ENCODE results near the gene MYLK2. TPM values are rescaled to one million over a fixed set of nuclear protein-coding genes. Genes with fewer than 3 reads are reported as not detected.
A peak's percentile ranks its signal among the peaks of the same experiment; 100 is the strongest.

MYLK2 gene
- total and polyA plus RNA-seq, 10 of the 15 experiments (the other 5 are each of a cell fraction or from before 2014, with no cell fraction given): 0.04 to 0.67 (median 0.18) TPM; not detected in 1

DNA sequence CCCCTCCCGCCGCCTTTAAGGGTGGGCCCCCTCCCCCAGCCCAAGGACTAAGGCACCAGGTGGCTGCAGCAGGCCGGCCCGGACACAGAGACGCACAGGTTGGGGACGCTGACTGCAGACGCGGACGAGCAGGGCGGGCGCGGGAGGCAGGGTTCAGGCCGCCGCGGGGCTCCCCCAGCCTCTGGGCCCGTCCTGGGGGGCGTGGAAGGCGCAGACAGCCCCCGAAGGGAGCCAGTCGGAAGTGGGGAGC is 41.9 kb downstream of the MYLK2 start:
- intact Hi-C loops (cut with micrococcal nuclease; ENCODE audit: unreplicated experiment): no loop called here

DNA sequence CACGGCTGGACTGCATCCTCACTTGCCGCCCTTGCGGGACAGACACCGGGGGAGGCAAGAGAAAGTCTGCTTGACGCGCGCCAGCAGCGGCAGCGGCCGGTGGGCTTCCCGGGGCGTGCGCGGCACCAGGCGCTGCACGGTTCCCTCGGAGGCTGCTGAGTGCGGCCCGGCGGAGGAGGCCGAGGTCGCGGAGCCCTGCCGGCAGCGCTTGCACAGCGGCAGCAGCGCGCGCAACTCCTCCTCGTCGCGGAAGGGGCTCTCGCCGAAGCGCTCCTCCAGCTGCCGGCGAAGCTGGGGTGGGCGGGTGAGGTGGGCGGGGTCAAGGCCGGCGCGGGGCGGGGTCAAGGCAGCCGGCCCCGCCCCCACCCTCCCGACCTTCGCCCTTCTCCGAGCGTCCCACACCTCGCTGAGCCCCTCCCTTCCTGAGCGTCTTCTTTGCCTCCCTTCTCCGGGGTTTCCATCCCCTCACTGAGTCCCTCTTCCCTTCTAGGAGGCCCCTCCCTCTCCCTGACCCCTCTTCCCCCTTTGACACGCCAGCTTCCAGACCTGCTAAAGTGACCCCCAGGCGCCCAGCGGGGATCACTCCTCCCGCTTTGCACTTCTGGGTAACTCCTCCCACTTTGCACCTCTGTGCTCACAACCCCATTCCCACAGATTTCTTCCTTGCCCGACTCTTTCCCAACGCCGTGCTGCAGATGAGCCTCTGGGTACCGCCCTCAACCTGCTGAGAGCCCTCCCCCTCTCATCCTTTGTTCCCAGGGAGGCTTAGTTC is 42.4 kb downstream of the MYLK2 start:
- H2AFZ ChIP-seq (ENCODE audit: control insufficient read depth, low read depth, low read length): peak overlapping the region; percentile 77
- no peaks in the 10 kb centered on the region for H3K9me3 ChIP-seq (replicated peaks; ENCODE audit: control insufficient read depth, insufficient read depth, low read length)
- H4K20me1 ChIP-seq (ENCODE audit: control insufficient read depth, insufficient read depth): no peaks in the 10 kb centered on the region
- WGBS (ENCODE audit: insufficient coverage, insufficient replicate concordance, low lambda C conversion rate, missing lambda C conversion rate): 19% methylated on average over 22 of the region's 60 CpGs
- H3K4me1 ChIP-seq (ENCODE audit: control insufficient read depth, insufficient read depth, low read length): peaks cover 10% of the 10 kb centered on the region
- ChIA-PET POLR2A (interaction anchor here (0.6 to 1.3 kb wide), 3 partner anchors 10 to 34 kb away, joined by 3 to 4 read pairs (median 4); no protein-coding TSS in a partner anchor), CTCF (interaction anchor here (1.0 to 13.1 kb wide), 5 partner anchors 9 to 173 kb away, joined by 3 to 307 read pairs (median 7); partner anchors contain the start of gene PDRG1), SMC1A (ENCODE audit: uncharacterized antibody, unreplicated experiment) (interaction anchor here (2.6 kb wide), 1 partner anchor 9 kb away, joined by 10 read pairs; no protein-coding TSS in a partner anchor), RAD21 (ENCODE audit: unreplicated experiment) (interaction anchor here (1.2 to 2.4 kb wide), 3 partner anchors 8 to 90 kb away, joined by 3 to 14 read pairs (median 3); partner anchors contain the start of gene PDRG1)
- no peak for DNase-seq (ENCODE audit: low read depth, low spot score)
- no peaks in the 10 kb centered on the region for H3K79me2 ChIP-seq (ENCODE audit: control insufficient read depth, insufficient read depth, low read length)
- peak overlapping the region; percentile 53 for H3K4me3 ChIP-seq
- H3K27ac ChIP-seq (ENCODE audit: control insufficient read depth, insufficient read depth): no peak overlapping the region
- peak; percentile 93 for ATAC-seq
- H3K9ac ChIP-seq (ENCODE audit: control insufficient read depth, insufficient read depth, low read length): no peak overlapping the region
- no TSS peak for BruUV-seq (replicated peaks)
- in situ Hi-C loops (cut with MboI) (no loop called here), intact Hi-C loops (cut with micrococcal nuclease; ENCODE audit: unreplicated experiment) (no loop called here)
- peak overlapping the region; percentile 81 for H3K4me2 ChIP-seq (ENCODE audit: control insufficient read depth, insufficient read depth)
- no peak for FAIRE-seq
- H3K27me3 ChIP-seq (replicated peaks in 1 of 2; ENCODE audit: control insufficient read depth in 2 of 2, insufficient read depth in 2 of 2, low read length in 1 of 2): peaks cover 0 to 9% of the 10 kb centered on the region in 2 experiments; a peak in 1 of 4 replicates
- H3K36me3 ChIP-seq (ENCODE audit: control insufficient read depth in 2 of 2, insufficient read depth in 2 of 2, low read length in 1 of 2): no peaks in the 10 kb centered on the region
- TF ChIP-seq HDGF (IDR thresholded peaks at IDR 0.05): peak; percentile 59; the same call in 1 of the 2 replicates
- peak; percentile 63 for TF ChIP-seq IKZF1 (conservative IDR thresholded peaks at IDR 0.05)
- peak; percentile 62; the same call in 1 of the 2 replicates for TF ChIP-seq POLR2A (IDR thresholded peaks at IDR 0.05; ENCODE audit: low read depth, low read length)
- TF ChIP-seq SPI1 (IDR thresholded peaks at IDR 0.05; ENCODE audit: borderline replicate concordance, insufficient read depth, low read depth, low read length): no peak
- TF ChIP-seq DPF2 (IDR thresholded peaks at IDR 0.05): peak; percentile 62
- no peak for TF ChIP-seq IKZF2 (IDR thresholded peaks at IDR 0.05)
- no peak for TF ChIP-seq RBBP5 (conservative IDR thresholded peaks at IDR 0.05)
- TF ChIP-seq, protein P1, sequence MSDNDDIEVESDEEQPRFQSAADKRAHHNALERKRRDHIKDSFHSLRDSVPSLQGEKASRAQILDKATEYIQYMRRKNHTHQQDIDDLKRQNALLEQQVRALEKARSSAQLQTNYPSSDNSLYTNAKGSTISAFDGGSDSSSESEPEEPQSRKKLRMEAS (IDR thresholded peaks at IDR 0.05; ENCODE audit: low read depth, low read length): no peak
- TF ChIP-seq BHLHE40 (IDR thresholded peaks at IDR 0.05; ENCODE audit: borderline replicate concordance in 1 of 2, low read depth in 2 of 2, low read length in 1 of 2): peak in 1 of 2 experiments; percentile 64; a peak in 2 of 4 replicates
- peak; percentile 33; the same call in 1 of the 2 replicates for TF ChIP-seq SMARCA5 (IDR thresholded peaks at IDR 0.05)
- TF ChIP-seq, protein P2, sequence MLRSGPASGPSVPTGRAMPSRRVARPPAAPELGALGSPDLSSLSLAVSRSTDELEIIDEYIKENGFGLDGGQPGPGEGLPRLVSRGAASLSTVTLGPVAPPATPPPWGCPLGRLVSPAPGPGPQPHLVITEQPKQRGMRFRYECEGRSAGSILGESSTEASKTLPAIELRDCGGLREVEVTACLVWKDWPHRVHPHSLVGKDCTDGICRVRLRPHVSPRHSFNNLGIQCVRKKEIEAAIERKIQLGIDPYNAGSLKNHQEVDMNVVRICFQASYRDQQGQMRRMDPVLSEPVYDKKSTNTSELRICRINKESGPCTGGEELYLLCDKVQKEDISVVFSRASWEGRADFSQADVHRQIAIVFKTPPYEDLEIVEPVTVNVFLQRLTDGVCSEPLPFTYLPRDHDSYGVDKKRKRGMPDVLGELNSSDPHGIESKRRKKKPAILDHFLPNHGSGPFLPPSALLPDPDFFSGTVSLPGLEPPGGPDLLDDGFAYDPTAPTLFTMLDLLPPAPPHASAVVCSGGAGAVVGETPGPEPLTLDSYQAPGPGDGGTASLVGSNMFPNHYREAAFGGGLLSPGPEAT (IDR thresholded peaks at IDR 0.05; ENCODE audit: low read depth): no peak

More for the DNA sequence above, 41.9 kb downstream of the MYLK2 start:
- Histone ChIP-seq H3K27ac (ENCODE audit: control insufficient read depth, insufficient read depth) (no peak overlapping the region), H3K79me2 (ENCODE audit: control insufficient read depth, insufficient read depth, low read length) (no peaks in the 10 kb centered on the region), H3K4me1 (ENCODE audit: control insufficient read depth, insufficient read depth, low read length) (peaks cover 10% of the 10 kb centered on the region), H3K36me3 (ENCODE audit: control insufficient read depth in 2 of 2, insufficient read depth in 2 of 2, low read length in 1 of 2) (no peaks in the 10 kb centered on the region), H3K4me2 (ENCODE audit: control insufficient read depth, insufficient read depth) (peak overlapping the region; percentile 81), H3K9ac (ENCODE audit: control insufficient read depth, insufficient read depth, low read length) (no peak overlapping the region), H3K4me3 (peak overlapping the region; percentile 53), H3K27me3 (replicated peaks in 1 of 2; ENCODE audit: control insufficient read depth in 2 of 2, insufficient read depth in 2 of 2, low read length in 1 of 2) (peaks cover 0 to 9% of the 10 kb centered on the region in 2 experiments; a peak in 1 of 4 replicates), H4K20me1 (ENCODE audit: control insufficient read depth, insufficient read depth) (no peaks in the 10 kb centered on the region), H2AFZ (ENCODE audit: control insufficient read depth, low read depth, low read length) (peak overlapping the region; percentile 77), H3K9me3 (replicated peaks; ENCODE audit: control insufficient read depth, insufficient read depth, low read length) (no peaks in the 10 kb centered on the region)
- WGBS (ENCODE audit: insufficient coverage, insufficient replicate concordance, low lambda C conversion rate, missing lambda C conversion rate): 5% methylated on average over 15 of the region's 20 CpGs
- CTCF ChIA-PET: interaction anchor here (1.7 to 13.1 kb wide), 2 partner anchors 91 to 174 kb away, joined by 5 to 307 read pairs; partner anchors contain the start of gene PDRG1
- no peak for DNase-seq (ENCODE audit: low read depth, low spot score)
- RAD21 ChIA-PET (ENCODE audit: unreplicated experiment): interaction anchor here (1.0 to 2.4 kb wide), 5 partner anchors 8 to 91 kb away, joined by 3 to 14 read pairs (median 5); partner anchors contain the start of gene PDRG1
- no peak for FAIRE-seq
- peak; percentile 58 for ATAC-seq
- SMC1A ChIA-PET (ENCODE audit: uncharacterized antibody, unreplicated experiment): interaction anchor here (1.0 to 3.0 kb wide), 2 partner anchors 86 to 91 kb away, joined by 4 to 27 read pairs; partner anchors contain the start of gene PDRG1
- POLR2A ChIA-PET: interaction anchor here (0.6 kb wide), 1 partner anchor 363 kb away, joined by 3 read pairs; no protein-coding TSS in a partner anchor
- BruUV-seq (replicated peaks): no TSS peak
- in situ Hi-C loops (cut with MboI): no loop called here
- TF ChIP-seq GATAD2B (conservative IDR thresholded peaks at IDR 0.05; ENCODE audit: low read depth): peak; percentile 69; the same call in 1 of the 2 replicates
- TF ChIP-seq, protein P3, sequence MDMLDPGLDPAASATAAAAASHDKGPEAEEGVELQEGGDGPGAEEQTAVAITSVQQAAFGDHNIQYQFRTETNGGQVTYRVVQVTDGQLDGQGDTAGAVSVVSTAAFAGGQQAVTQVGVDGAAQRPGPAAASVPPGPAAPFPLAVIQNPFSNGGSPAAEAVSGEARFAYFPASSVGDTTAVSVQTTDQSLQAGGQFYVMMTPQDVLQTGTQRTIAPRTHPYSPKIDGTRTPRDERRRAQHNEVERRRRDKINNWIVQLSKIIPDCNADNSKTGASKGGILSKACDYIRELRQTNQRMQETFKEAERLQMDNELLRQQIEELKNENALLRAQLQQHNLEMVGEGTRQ (IDR thresholded peaks at IDR 0.05; ENCODE audit: borderline replicate concordance, low read depth, low read length): no peak
- no peak for TF ChIP-seq TBL1XR1 (IDR thresholded peaks at IDR 0.05; ENCODE audit: low read depth, low read length)

Data from GM12878 (cell line).